KBM-7 (cell line): ENCODE measurements around the gene GABARAPL1.

Experiments used
- DNase-seq: peaks from one replicate; pipeline ENCODE4 v3.0.0-alpha.2; 2015
- in situ Hi-C: fragments of 300-500 bp; cut with MboI; formaldehyde crosslinking; loops from 2 replicates; pipeline ENCODE4 v1.14.3; 2020; ENCODE audit warnings: low sequenced_read_pairs, low pct_unique_long_range_greater_than_20kb, mixed read lengths

Gene GABARAPL1

GRCh38 chr12:10268037-10268436, 55.4 kb downstream of the GABARAPL1 start:
- no peak for DNase-seq
- in situ Hi-C loops = no loop called here

- in situ Hi-C loops = no loop called here
- DNase-seq = no peak
Observed at GRCh38 chr12:10272467-10272866, 59.8 kb downstream of the GABARAPL1 start.
